IPS DF 19.7 (cell line): Measurements from ENCODE around the gene ADGRB2.

Experiments used
- DNase-seq: peaks from one replicate; pipeline ENCODE4 v3.0.0-alpha.2; 2013; ENCODE audit warnings: low read depth, low spot score

ADGRB2 gene

GRCh38 chr1:31702836-31703404 is 61.2 kb downstream of the ADGRB2 start:
- no peak for DNase-seq

- no peak for DNase-seq
Observed at GRCh38 chr1:31701091-31701736, 62.9 kb downstream of the ADGRB2 start.

GRCh38 chr1:31700468-31701090 is 63.6 kb downstream of the ADGRB2 start:
- DNase-seq, result no peak

GRCh38 chr1:31699341-31699891 is 64.7 kb downstream of the ADGRB2 start:
- DNase-seq, result no peak

GRCh38 chr1:31697369-31697984 is 66.7 kb downstream of the ADGRB2 start:
- no peak for DNase-seq

- no peak for DNase-seq
Observed at GRCh38 chr1:31696242-31696641, 67.9 kb downstream of the ADGRB2 start.

- no peak for DNase-seq
Observed at GRCh38 chr1:31695327-31695726, 68.8 kb downstream of the ADGRB2 start.

- DNase-seq, result no peak
Observed at GRCh38 chr1:31694964-31695313, 69.2 kb downstream of the ADGRB2 start.

GRCh38 chr1:31694069-31694963 is 69.8 kb downstream of the ADGRB2 start:
- no peak for DNase-seq

GRCh38 chr1:31693231-31693630 is 70.9 kb downstream of the ADGRB2 start:
- DNase-seq, result no peak

GRCh38 chr1:31691951-31692350 is 72.2 kb downstream of the ADGRB2 start:
- DNase-seq, result no peak

- no peak for DNase-seq
Observed at GRCh38 chr1:31691446-31691845, 72.7 kb downstream of the ADGRB2 start.

- no peak for DNase-seq
Observed at GRCh38 chr1:31690921-31691320, 73.2 kb downstream of the ADGRB2 start.

- no peak for DNase-seq
Observed at GRCh38 chr1:31689854-31690253, 74.3 kb downstream of the ADGRB2 start.

GRCh38 chr1:31689379-31689778 is 74.8 kb downstream of the ADGRB2 start:
- no peak for DNase-seq

GRCh38 chr1:31688233-31688918 is 75.8 kb downstream of the ADGRB2 start:
- DNase-seq, result no peak

GRCh38 chr1:31687601-31688000 is 76.5 kb downstream of the ADGRB2 start:
- no peak for DNase-seq

- DNase-seq, result no peak
Observed at GRCh38 chr1:31685795-31686194, 78.3 kb downstream of the ADGRB2 start.

GRCh38 chr1:31683997-31684396 is 80.1 kb downstream of the ADGRB2 start:
- no peak for DNase-seq

GRCh38 chr1:31681415-31681814 is 82.7 kb downstream of the ADGRB2 start:
- DNase-seq, result no peak

- DNase-seq, result no peak
Observed at GRCh38 chr1:31679676-31680230, 84.4 kb downstream of the ADGRB2 start.
